Naive thymus-derived CD8-positive, alpha-beta T cell (primary cell): Measurements from ENCODE around the gene NLRP6. TPM values are rescaled to one million over a fixed set of nuclear protein-coding genes. Genes with fewer than 3 reads are reported as not detected.
"Not testable (repeated sequence)": the region's sequence is repeated elsewhere in the genome, so short reads cannot be mapped to it uniquely, and the experiment has no call there.

ENCODE experiments used
- ATAC-seq, 2 donors: fragments of 150-1000 bp; cut with Tn5 transposase in 1 of 2; sonication (Bioruptor Pico), chemical (Tn5 transposase) in 1 of 2; 1 replicate in 1 of 2; 2 replicates in 1 of 2; pipeline ENCODE4 v1.10.0; 2021; ENCODE audit warnings: mild to moderate bottlenecking in 2 of 2, moderate library complexity in 2 of 2
- POLR2A ChIA-PET: fragments of 350-600 bp; sonication (Branson Sonifier 250); formaldehyde crosslinking; loops from one replicate; lab custom pipeline; 2021; ENCODE audit warnings: antibody characterized with exemption; lab: Charles Lee
- DNase-seq, 10 donors: peaks; one replicate each; pipeline versions ENCODE4 v3.0.0 to v3.0.0-alpha.2; 2020 to 2022
- H3K27ac Mint-ChIP-seq, 10 donors: one replicate each; pipeline ENCODE4 v1.8.0; 2020 to 2022; ENCODE audit warnings: mild to moderate bottlenecking in 10 of 10, mixed read lengths in 10 of 10, moderate library complexity in 4 of 10, inconsistent platforms in 1 of 10
- H3K27me3 Mint-ChIP-seq, 5 donors: one replicate each; pipeline ENCODE4 v1.8.0; 2021 to 2022; ENCODE audit warnings: mixed read lengths in 5 of 5
- H3K36me3 Mint-ChIP-seq, 3 donors: one replicate each; pipeline ENCODE4 v1.8.0; 2020 to 2022; ENCODE audit warnings: mixed read lengths in 3 of 3, mild to moderate bottlenecking in 2 of 3, inconsistent platforms in 1 of 3
- H3K4me1 Mint-ChIP-seq, 4 donors: one replicate each; pipeline ENCODE4 v1.8.0; 2021 to 2022; ENCODE audit warnings: mixed read lengths in 4 of 4
- H3K4me3 Mint-ChIP-seq, 10 donors: one replicate each; pipeline ENCODE4 v1.8.0; 2020 to 2022; ENCODE audit warnings: mild to moderate bottlenecking in 10 of 10, mixed read lengths in 10 of 10, moderate library complexity in 6 of 10, inconsistent platforms in 1 of 10
- H3K9me3 Mint-ChIP-seq, 9 donors: one replicate each; pipeline ENCODE4 v1.8.0; 2020 to 2022; ENCODE audit warnings: mixed read lengths in 9 of 9, mild to moderate bottlenecking in 3 of 9, inconsistent platforms in 1 of 9, moderate library complexity in 1 of 9
- polyA plus RNA-seq, 3 donors: library from polyadenylated mRNA; unstranded; fragments of 300-500 nt; fragmentation: Illumina TruSeq; gene quantifications; one replicate each; pipeline ENCODE4 v1.2.3, GENCODE V29; 2021
- total RNA-seq, 8 experiments: library from RNA in 2 of 8; stranded (reverse) in 2 of 8; gene quantifications; one replicate each; pipeline ENCODE4 v1.2.3 and lab custom pipeline; 2021 to 2026

The NLRP6 gene
- total and polyA plus RNA-seq, 5 experiments from 2014 or later, result 9.1 to 32.0 (median 25.9) TPM

- Mint-ChIP-seq H3K27ac (peak overlapping the region; percentile 59 to 96 (median 94)), H3K27me3 (peaks cover 0 to 14% (median 0%) of the 10 kb centered on the region in 5 donors), H3K36me3 (peaks cover 0 to 11% (median 0%) of the 10 kb centered on the region in 3 donors), H3K4me3 (peak overlapping the region; percentile 82 to 95 (median 93)), H3K4me1 (peaks cover 28 to 66% (median 55%) of the 10 kb centered on the region in 4 donors), H3K9me3 (no peaks in the 10 kb centered on the region)
- DNase-seq, result peak in 1 of 10 donors; percentile 14
- POLR2A ChIA-PET, result interaction anchor here (0.6 to 21.0 kb wide), 16 partner anchors 4 to 123 kb away, joined by 3 to 863 read pairs (median 8); partner anchors contain the start of genes BET1L, IFITM1, IFITM5 and NLRP6
- no peak for ATAC-seq
Observed at GRCh38 chr11:282630-283360, 4.6 kb downstream of the NLRP6 start.

GRCh38 chr11:283405-284104 lies 5.3 kb downstream of the NLRP6 start:
- H3K4me1 Mint-ChIP-seq, result peaks cover 27 to 62% (median 52%) of the 10 kb centered on the region in 4 donors
- H3K27ac Mint-ChIP-seq, result peak overlapping the region; percentile 59 to 96 (median 94)
- peak overlapping the region; percentile 82 to 95 (median 93) for H3K4me3 Mint-ChIP-seq
- no peaks in the 10 kb centered on the region for H3K9me3 Mint-ChIP-seq
- DNase-seq (peak in 3 of 10 donors; percentile 6 to 25 (median 15)), ATAC-seq (no peak)
- POLR2A ChIA-PET, result interaction anchor here (0.6 to 21.0 kb wide), 18 partner anchors 3 to 131 kb away, joined by 3 to 863 read pairs (median 8); partner anchors contain the start of genes BET1L, IFITM1, IFITM5 and NLRP6
- peaks cover 0 to 14% (median 0%) of the 10 kb centered on the region in 5 donors for H3K27me3 Mint-ChIP-seq
- peaks cover 0 to 11% (median 0%) of the 10 kb centered on the region in 3 donors for H3K36me3 Mint-ChIP-seq

DNA sequence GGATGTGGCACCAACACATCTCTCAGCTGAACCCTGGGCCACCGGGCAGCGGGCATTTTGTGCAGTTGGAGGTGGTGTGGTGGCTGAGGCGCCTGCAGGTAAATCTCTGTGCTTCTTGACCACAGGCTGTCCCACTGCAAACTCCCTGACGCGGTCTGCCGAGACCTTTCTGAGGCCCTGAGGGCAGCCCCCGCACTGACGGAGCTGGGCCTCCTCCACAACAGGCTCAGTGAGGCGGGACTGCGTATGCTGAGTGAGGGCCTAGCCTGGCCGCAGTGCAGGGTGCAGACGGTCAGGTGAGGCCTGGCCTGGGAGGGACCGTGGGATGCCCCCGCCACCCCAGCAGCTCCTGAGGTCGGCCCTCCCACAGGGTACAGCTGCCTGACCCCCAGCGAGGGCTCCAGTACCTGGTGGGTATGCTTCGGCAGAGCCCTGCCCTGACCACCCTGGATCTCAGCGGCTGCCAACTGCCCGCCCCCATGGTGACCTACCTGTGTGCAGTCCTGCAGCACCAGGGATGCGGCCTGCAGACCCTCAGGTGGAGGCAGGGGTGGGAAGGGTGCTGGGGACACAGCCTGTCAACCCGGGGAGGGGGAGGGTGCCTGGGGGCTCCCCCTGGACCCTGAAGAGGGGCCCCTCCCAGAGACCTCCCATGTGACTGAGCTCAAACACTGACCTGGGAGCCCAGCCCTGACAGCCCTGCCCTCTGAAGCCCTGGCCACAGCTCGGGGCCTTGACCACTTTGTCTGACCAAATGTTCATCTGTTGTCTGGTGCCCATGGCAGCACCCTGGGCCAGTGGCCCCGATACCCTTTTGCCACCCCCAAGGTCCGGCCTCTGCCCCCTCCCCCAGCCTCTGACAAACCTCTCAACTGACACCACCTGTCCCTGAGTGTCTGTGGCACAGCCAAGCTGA lies 6.2 kb downstream of the NLRP6 start:
- POLR2A ChIA-PET, result interaction anchor here (0.7 to 21.0 kb wide), 14 partner anchors 2 to 130 kb away, joined by 3 to 863 read pairs (median 14); partner anchors contain the start of genes BET1L, IFITM1, IFITM5 and NLRP6
- peaks cover 0 to 13% (median 0%) of the 10 kb centered on the region in 5 donors for H3K27me3 Mint-ChIP-seq
- DNase-seq (peak in 2 of 10 donors; percentile 1 to 15), ATAC-seq (no peak)
- H3K4me1 Mint-ChIP-seq, result peaks cover 26 to 60% (median 49%) of the 10 kb centered on the region in 4 donors
- peak overlapping the region in 9 of 10 donors; percentile 63 to 96 (median 94) for H3K27ac Mint-ChIP-seq
- no peaks in the 10 kb centered on the region for H3K9me3 Mint-ChIP-seq
- H3K4me3 Mint-ChIP-seq, result peak overlapping the region; percentile 82 to 95 (median 93)
- H3K36me3 Mint-ChIP-seq, result peaks cover 0 to 11% (median 0%) of the 10 kb centered on the region in 3 donors

DNA sequence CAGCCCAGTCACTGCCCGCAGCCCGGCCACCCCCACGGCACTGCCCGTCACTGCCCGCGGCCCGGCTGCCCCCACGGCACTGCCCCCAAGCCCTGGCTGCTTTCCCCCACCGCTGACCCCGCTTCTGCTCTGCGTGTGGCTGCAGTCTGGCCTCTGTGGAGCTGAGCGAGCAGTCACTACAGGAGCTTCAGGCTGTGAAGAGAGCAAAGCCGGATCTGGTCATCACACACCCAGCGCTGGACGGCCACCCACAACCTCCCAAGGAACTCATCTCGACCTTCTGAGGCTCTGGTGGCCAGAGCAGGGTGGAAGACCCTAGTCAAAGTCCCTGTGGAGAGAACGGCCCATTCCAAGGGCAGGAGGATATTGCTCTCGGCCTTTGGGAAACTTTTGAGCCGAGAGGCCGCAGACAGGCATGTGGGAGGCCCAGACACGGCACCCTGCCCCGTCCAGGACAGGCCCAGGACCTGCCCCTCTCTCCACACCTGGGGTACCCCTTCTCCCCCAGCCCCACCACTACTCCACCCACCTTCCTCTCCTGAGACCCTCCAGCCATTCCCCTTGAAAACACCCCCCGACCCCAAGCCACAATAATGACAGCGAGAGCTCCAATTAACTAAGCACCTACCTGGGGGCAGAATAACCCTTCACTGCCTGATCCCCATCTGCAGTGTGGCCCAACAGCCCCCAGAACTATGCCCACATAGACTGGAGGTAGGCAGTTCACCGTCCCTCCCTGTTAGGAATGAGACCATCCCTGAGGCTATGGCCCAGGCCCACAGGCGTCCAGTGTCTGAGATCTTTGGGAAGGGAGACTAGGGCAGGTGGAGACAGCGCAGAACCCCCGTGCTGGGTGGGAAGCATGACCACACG lies 7.0 kb downstream of the NLRP6 start:
- H3K36me3 Mint-ChIP-seq, result peaks cover 0 to 11% (median 0%) of the 10 kb centered on the region in 3 donors
- peaks cover 32 to 69% (median 55%) of the 10 kb centered on the region in 4 donors for H3K4me1 Mint-ChIP-seq
- POLR2A ChIA-PET, result interaction anchor here (0.6 to 21.0 kb wide), 9 partner anchors 1 to 70 kb away, joined by 3 to 863 read pairs (median 22); partner anchors contain the start of genes IFITM1, IFITM5, NLRP6 and PGGHG
- H3K9me3 Mint-ChIP-seq, result no peaks in the 10 kb centered on the region
- DNase-seq (peak in 2 of 10 donors; percentile 0 to 14), ATAC-seq (no peak)
- H3K4me3 Mint-ChIP-seq, result peak overlapping the region in 7 of 10 donors; percentile 24 to 93 (median 54)
- H3K27ac Mint-ChIP-seq, result peak overlapping the region; percentile 35 to 99 (median 94)
- peaks cover 0 to 12% (median 0%) of the 10 kb centered on the region in 5 donors for H3K27me3 Mint-ChIP-seq

DNA sequence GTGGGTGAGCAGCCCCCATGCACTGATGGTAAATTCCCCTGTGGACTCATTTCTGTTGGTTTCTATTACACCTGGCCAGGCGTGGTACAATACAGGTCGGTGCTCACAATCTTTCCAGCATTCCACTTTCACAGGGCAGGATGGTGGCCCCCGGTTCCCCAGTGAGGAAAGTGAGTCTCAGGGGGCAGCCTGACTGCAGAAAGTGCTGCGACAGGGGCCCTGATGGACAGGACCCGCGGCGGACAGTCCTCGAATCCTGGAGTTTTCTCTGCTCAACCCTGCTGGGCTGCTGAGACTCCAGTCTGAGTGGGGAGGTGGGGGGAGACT lies 7.7 kb downstream of the NLRP6 start:
- peak overlapping the region; percentile 51 to 99 (median 98) for H3K27ac Mint-ChIP-seq
- ATAC-seq (no peak), DNase-seq (peak in 1 of 10 donors; percentile 13)
- H3K9me3 Mint-ChIP-seq, result no peaks in the 10 kb centered on the region
- H3K4me3 Mint-ChIP-seq, result peak overlapping the region in 6 of 10 donors; percentile 26 to 99 (median 47)
- POLR2A ChIA-PET, result interaction anchor here (0.6 to 21.0 kb wide), 10 partner anchors 1 to 79 kb away, joined by 3 to 863 read pairs (median 56); partner anchors contain the start of genes BET1L, IFITM1, IFITM2 and IFITM5
- H3K36me3 Mint-ChIP-seq, result peaks cover 0 to 12% (median 0%) of the 10 kb centered on the region in 3 donors
- peaks cover 35 to 75% (median 56%) of the 10 kb centered on the region in 4 donors for H3K4me1 Mint-ChIP-seq
- peaks cover 0 to 12% (median 0%) of the 10 kb centered on the region in 5 donors for H3K27me3 Mint-ChIP-seq

GRCh38 chr11:286977-287820 lies 9.0 kb downstream of the NLRP6 start:
- H3K9me3 Mint-ChIP-seq, H3K27me3 Mint-ChIP-seq: not testable (repeated sequence)
- ATAC-seq, result peak; percentile 4 to 9
- peak in 9 of 10 donors; percentile 59 to 90 (median 75) for DNase-seq
- peak overlapping the region; percentile 93 to 99 (median 99) for H3K27ac Mint-ChIP-seq
- peak overlapping the region; percentile 93 to 100 (median 97) for H3K4me3 Mint-ChIP-seq
- H3K36me3 Mint-ChIP-seq, result peaks cover 0 to 22% (median 3%) of the 10 kb centered on the region in 3 donors
- peaks cover 34 to 69% (median 51%) of the 10 kb centered on the region in 4 donors for H3K4me1 Mint-ChIP-seq
- POLR2A ChIA-PET, result interaction anchor here (0.7 to 20.1 kb wide), 19 partner anchors 8 to 250 kb away, joined by 3 to 863 read pairs (median 6); partner anchors contain the start of genes BET1L, IFITM1, IFITM2 and IFITM5

- H3K4me1 Mint-ChIP-seq, result peaks cover 29 to 61% (median 45%) of the 10 kb centered on the region in 4 donors
- POLR2A ChIA-PET, result interaction anchor here (0.6 to 20.1 kb wide), 20 partner anchors 8 to 249 kb away, joined by 3 to 863 read pairs (median 6); partner anchors contain the start of genes BET1L, IFITM1, IFITM2 and IFITM5
- peak overlapping the region; percentile 93 to 100 (median 97) for H3K4me3 Mint-ChIP-seq
- H3K9me3 Mint-ChIP-seq, result no peaks in the 10 kb centered on the region
- DNase-seq, result peak in 7 of 10 donors; percentile 55 to 77 (median 64)
- peak; percentile 45 to 51 for ATAC-seq
- peaks cover 0 to 1% (median 0%) of the 10 kb centered on the region in 5 donors for H3K27me3 Mint-ChIP-seq
- peak overlapping the region; percentile 93 to 99 (median 98) for H3K27ac Mint-ChIP-seq
- H3K36me3 Mint-ChIP-seq, result peaks cover 0 to 20% (median 5%) of the 10 kb centered on the region in 3 donors
Observed at GRCh38 chr11:287821-288477, 9.7 kb downstream of the NLRP6 start.

DNA sequence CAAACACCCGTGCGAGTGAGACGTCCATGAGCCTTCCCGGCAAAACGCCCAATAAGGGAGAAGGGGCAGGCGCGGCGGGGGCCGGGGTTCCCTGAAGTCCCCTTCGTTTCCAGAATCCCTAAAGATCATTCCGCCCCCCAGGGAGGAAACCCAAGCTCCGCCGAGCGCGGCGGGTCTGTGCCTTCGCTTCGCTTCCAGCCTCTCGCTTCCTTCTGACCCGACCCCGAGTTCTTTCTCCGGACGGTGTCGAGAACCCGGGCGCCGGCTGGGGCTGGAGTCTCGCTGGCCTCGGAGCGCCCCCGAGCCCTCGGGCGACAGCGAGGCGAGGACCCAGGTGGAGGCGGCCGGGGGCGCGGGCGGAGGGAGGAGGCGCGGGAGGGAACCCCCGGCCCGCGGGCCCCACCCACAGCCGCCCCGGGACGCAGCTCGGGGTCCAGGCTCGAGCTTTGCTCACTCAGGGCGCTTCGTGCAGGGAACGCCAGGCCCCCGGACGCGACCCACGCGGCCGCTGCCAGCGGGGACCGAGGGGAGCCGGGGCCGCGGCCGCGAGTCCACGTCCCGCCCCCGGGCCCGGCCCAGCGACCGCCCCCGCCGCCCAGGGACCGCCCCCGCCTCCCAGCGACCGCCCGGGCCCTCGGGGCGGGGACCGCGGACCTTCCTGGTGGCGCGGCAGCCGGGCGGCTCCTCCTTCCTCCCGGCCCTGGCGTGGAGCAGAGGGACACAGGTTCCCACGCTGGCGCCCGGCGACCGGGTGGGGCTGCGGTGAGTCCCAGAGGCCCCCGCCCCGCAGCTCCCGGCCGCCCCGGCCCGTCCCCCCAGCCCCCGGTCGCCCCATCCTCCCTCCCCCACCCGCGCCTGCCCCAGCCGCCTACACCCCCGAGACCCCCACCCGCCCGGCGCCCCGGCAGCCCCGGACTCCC lies 10.5 kb downstream of the NLRP6 start, which contains the start of gene PGGHG:
Gene PGGHG, plus strand, starts transcription at position 649 of the 920 bp plus-strand sequence. CDS start 691 bp downstream, outside the sequence.
- Mint-ChIP-seq H3K4me1 (peaks cover 27 to 54% (median 39%) of the 10 kb centered on the region in 4 donors), H3K36me3 (peaks cover 0 to 18% (median 5%) of the 10 kb centered on the region in 3 donors), H3K4me3 (peak within 1 kb of the TSS; percentile 93 to 100 (median 97)), H3K27ac (peak within 1 kb of the TSS; percentile 93 to 99 (median 98)), H3K27me3 (no peaks in the 10 kb centered on the region), H3K9me3 (no peaks in the 10 kb centered on the region)
- DNase-seq, result peak in 8 of 10 donors; percentile 39 to 75 (median 61)
- peak; percentile 17 to 28 for ATAC-seq
- POLR2A ChIA-PET, result interaction anchor here (0.6 to 20.1 kb wide), 25 partner anchors 13 to 249 kb away, joined by 3 to 863 read pairs (median 6); partner anchors contain the start of genes ANO9, BET1L, IFITM1 and IFITM2
